ENCODE measurements around the gene RAVER2.
"Not testable (repeated sequence)": the region's sequence is repeated elsewhere in the genome, so short reads cannot be mapped to it uniquely, and the experiment has no call there.

RAVER2 gene

GRCh38 chr1:64755361-64755760 is 10.5 kb downstream of the RAVER2 start:
- DNase-seq (ENCODE audit: low spot score in 2 of 2): no peak
- Mint-ChIP-seq H3K4me1 (no peaks in the 10 kb centered on the region), H3K4me3 (no peak overlapping the region), H3K9me3 (no peaks in the 10 kb centered on the region), H3K27ac (ENCODE audit: low read depth) (no peak overlapping the region), H3K27me3 (no peaks in the 10 kb centered on the region), H3K36me3 (ENCODE audit: insufficient read depth) (no peaks in the 10 kb centered on the region)
- no peak for ATAC-seq (replicated peaks; ENCODE audit: extremely low read depth, poor library complexity, severe bottlenecking)

DNA sequence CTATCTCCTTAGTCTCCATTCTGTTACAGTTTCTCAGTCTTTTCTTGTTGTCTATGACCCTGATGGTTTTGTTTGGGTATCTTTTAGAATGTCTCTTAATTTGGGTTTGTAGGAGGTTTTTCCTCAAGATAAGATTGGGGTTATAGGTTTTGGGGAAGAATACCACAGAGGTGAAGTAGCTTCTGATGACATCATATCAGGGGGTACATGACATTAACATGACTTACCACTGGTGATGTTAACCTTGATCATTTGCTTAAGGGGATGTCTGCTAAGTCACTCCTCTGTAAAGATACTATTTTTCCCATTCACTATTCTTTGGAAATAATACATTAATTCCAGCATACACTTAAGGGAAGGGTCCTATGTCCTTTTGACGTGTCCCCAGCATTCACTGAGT is 11.9 kb downstream of the RAVER2 start:
- ATAC-seq (replicated peaks; ENCODE audit: extremely low read depth, poor library complexity, severe bottlenecking) (no peak), DNase-seq (ENCODE audit: low spot score in 2 of 2) (no peak)
- Mint-ChIP-seq H3K4me3 (no peak overlapping the region), H3K27ac (ENCODE audit: low read depth) (no peak overlapping the region), H3K36me3 (ENCODE audit: insufficient read depth) (no peaks in the 10 kb centered on the region), H3K27me3 (no peaks in the 10 kb centered on the region), H3K4me1 (no peaks in the 10 kb centered on the region), H3K9me3 (no peaks in the 10 kb centered on the region)

DNA sequence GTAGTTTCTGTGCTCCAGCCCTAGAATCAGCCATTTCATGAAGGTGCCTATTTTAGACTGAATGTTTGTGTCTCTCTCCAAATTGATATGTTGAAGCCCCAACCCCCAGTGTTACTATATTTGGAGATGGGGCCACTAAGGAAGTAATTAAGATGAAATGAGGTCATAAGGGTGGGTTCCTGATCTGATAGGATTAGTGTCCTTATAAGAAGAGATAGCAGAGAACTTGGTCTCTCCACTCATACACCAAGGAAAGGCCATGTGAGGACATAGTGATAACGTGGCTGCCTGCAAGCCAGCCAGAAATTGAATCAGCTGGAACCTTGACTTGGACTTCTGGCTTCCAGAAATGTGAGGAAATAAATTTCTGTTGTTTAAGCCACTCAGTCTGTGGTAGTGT is 12.3 kb downstream of the RAVER2 start:
- no peaks in the 10 kb centered on the region for H3K4me1 Mint-ChIP-seq
- no peak for DNase-seq (ENCODE audit: low spot score in 2 of 2)
- H3K36me3 Mint-ChIP-seq (ENCODE audit: insufficient read depth): no peaks in the 10 kb centered on the region
- ATAC-seq (replicated peaks; ENCODE audit: extremely low read depth, poor library complexity, severe bottlenecking): no peak
- H3K27me3 Mint-ChIP-seq: no peaks in the 10 kb centered on the region
- H3K9me3 Mint-ChIP-seq: no peaks in the 10 kb centered on the region
- H3K27ac Mint-ChIP-seq (ENCODE audit: low read depth): no peak overlapping the region
- H3K4me3 Mint-ChIP-seq: no peak overlapping the region

DNA sequence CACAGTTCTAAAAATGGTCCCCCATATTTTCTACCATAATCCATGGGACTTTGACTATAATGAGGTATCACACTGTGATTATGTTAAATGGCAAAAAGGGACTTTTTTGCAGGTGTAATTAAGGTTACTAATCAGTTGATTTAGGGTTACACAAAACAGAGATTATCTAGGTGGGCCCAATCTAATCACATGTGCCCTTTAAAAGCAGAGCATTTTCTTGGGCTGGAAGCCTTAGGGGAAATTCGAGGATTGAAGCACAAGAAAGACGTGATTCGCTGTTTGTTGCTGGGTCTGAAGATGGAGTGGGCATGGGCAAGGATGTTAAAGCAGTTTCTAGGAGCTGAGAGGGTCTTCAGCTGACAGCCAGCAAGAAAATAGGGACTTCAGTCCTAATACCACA is 13.4 kb downstream of the RAVER2 start:
- H3K9me3 Mint-ChIP-seq: no peaks in the 10 kb centered on the region
- no peaks in the 10 kb centered on the region for H3K4me1 Mint-ChIP-seq
- ATAC-seq (replicated peaks; ENCODE audit: extremely low read depth, poor library complexity, severe bottlenecking) (no peak), DNase-seq (ENCODE audit: low spot score in 2 of 2) (no peak)
- H3K27me3 Mint-ChIP-seq: no peaks in the 10 kb centered on the region
- no peaks in the 10 kb centered on the region for H3K36me3 Mint-ChIP-seq (ENCODE audit: insufficient read depth)
- H3K27ac Mint-ChIP-seq (ENCODE audit: low read depth): no peak overlapping the region
- H3K4me3 Mint-ChIP-seq: no peak overlapping the region

DNA sequence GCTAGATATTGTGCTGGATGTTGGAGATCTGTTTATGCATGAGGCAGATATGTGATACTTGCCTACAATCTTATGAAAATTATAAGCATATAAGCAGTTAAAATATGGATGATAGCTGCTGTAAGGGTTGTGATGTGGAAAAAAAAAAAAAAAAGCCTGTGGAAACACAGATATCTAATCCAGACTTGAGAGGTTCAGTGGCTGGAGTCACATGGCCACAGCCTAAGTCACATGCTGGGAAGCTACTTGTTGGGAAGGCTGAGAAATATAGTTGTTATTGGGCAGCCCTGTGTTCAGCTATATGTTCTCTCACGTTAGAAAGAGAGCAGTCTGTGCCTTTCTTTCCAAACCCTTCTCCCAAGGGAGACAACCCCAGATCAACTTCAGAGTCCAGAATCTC is 15.1 kb downstream of the RAVER2 start:
- Mint-ChIP-seq H3K27me3 (no peaks in the 10 kb centered on the region), H3K4me1 (no peaks in the 10 kb centered on the region), H3K9me3 (no peaks in the 10 kb centered on the region)

DNA sequence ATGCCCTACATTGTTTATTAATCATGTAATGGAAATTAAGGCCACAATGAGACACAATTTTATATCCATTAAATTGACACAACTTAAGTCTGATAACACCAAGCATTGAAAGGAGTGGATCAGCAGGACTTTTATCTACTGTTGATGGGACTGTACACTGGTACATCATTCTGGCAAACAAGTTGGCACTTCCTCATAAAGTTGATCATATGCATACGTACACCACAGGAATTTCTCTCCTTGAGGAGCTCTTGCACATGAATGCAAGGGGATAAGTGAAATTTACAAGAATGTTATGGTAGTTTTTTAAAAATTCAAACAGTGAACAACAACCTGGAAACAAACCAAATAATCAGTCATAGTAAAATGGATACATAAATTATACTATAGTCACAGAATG is 20.1 kb downstream of the RAVER2 start:
- ATAC-seq (replicated peaks; ENCODE audit: extremely low read depth, poor library complexity, severe bottlenecking) (no peak), DNase-seq (ENCODE audit: low spot score in 2 of 2) (no peak)
- Mint-ChIP-seq H3K36me3 (ENCODE audit: insufficient read depth) (no peaks in the 10 kb centered on the region), H3K27me3 (no peaks in the 10 kb centered on the region), H3K4me3 (no peak overlapping the region), H3K9me3 (no peaks in the 10 kb centered on the region), H3K27ac (ENCODE audit: low read depth) (no peak overlapping the region), H3K4me1 (peaks cover 7% of the 10 kb centered on the region)

More for the DNA sequence above, 15.1 kb downstream of the RAVER2 start:
- no peak overlapping the region for H3K4me3 Mint-ChIP-seq
- H3K36me3 Mint-ChIP-seq (ENCODE audit: insufficient read depth): no peaks in the 10 kb centered on the region
- ATAC-seq (replicated peaks; ENCODE audit: extremely low read depth, poor library complexity, severe bottlenecking) (no peak), DNase-seq (ENCODE audit: low spot score in 2 of 2) (no peak)
- H3K27ac Mint-ChIP-seq (ENCODE audit: low read depth): no peak overlapping the region

- Mint-ChIP-seq H3K9me3 (no peaks in the 10 kb centered on the region), H3K36me3 (ENCODE audit: insufficient read depth) (no peaks in the 10 kb centered on the region), H3K27me3 (no peaks in the 10 kb centered on the region), H3K4me1 (peaks cover 7% of the 10 kb centered on the region), H3K27ac (ENCODE audit: low read depth) (no peak overlapping the region), H3K4me3 (no peak overlapping the region)
- ATAC-seq (replicated peaks; ENCODE audit: extremely low read depth, poor library complexity, severe bottlenecking): no peak
- no peak for DNase-seq (ENCODE audit: low spot score in 2 of 2)
Measured at GRCh38 chr1:64765826-64766225, 21.0 kb downstream of the RAVER2 start.

DNA sequence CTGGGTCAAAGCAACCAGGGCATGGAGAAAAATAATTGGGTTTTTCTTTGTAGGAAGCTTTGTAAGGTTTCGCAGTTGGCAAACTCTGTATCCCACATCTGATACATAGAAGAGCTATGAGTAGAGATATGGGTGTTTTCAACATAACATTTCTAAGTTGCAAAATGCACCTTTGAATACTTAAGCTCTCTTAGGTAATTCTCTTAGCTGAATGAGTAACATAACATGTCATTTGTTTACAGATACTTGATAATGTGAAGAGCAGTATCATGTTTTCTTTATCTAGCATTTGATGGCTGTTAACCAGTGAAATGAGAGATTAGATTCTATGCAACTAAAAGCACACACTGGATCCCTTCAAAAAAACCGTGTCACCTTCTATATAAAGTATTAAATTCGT is 21.6 kb downstream of the RAVER2 start:
- no peak for ATAC-seq (replicated peaks; ENCODE audit: extremely low read depth, poor library complexity, severe bottlenecking)
- Mint-ChIP-seq H3K4me1 (peaks cover 7% of the 10 kb centered on the region), H3K27me3 (no peaks in the 10 kb centered on the region), H3K9me3 (no peaks in the 10 kb centered on the region), H3K4me3 (no peak overlapping the region), H3K27ac (ENCODE audit: low read depth) (no peak overlapping the region), H3K36me3 (ENCODE audit: insufficient read depth) (no peaks in the 10 kb centered on the region)
- no peak for DNase-seq (ENCODE audit: low spot score in 2 of 2)

DNA sequence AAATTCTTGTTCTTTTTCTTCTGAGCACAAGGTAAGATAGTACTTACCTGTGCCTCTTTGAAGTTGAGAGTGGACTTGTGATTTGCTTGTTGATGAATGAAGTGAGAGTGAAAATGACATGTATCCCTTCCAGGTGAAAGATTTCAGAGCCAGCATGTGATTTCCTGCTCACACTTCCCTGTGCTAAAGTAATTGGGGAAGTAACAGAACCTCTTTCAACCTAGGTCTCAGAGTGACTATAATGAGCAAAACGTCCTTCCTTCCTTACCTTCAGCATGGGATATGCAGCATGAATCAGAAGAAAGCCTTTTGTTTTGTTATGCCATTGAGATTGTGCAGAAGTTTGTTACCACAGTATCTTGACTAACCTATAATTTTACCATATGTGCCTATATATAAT is 24.6 kb downstream of the RAVER2 start:
- no peak for ATAC-seq (replicated peaks; ENCODE audit: extremely low read depth, poor library complexity, severe bottlenecking)

DNA sequence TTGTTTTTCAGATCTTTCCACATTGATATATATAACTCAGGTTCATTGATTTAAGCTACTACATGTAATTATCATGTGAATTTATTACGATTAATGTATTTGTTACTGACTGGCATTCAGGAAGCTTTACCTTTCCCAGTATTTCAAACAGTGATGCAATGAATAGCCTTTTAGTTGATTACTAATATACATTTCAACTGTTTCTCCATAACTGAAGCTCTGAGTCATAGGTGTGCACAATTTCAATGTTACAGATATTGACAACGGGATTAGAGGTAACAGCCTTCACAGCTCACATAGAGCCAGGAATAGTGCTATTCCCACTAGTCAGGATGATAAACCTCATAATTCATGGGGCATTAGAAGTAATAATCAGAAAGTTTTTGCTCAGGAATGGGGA is 25.1 kb downstream of the RAVER2 start:
- Mint-ChIP-seq H3K4me3 (no peak overlapping the region), H3K9me3 (no peaks in the 10 kb centered on the region), H3K27me3 (no peaks in the 10 kb centered on the region), H3K36me3 (ENCODE audit: insufficient read depth) (no peaks in the 10 kb centered on the region), H3K4me1 (peaks cover 7% of the 10 kb centered on the region), H3K27ac (ENCODE audit: low read depth) (no peak overlapping the region)
- ATAC-seq (replicated peaks; ENCODE audit: extremely low read depth, poor library complexity, severe bottlenecking) (no peak), DNase-seq (ENCODE audit: low spot score in 2 of 2) (no peak)

More for the DNA sequence above, 24.6 kb downstream of the RAVER2 start:
- peaks cover 7% of the 10 kb centered on the region for H3K4me1 Mint-ChIP-seq
- H3K27ac Mint-ChIP-seq (ENCODE audit: low read depth): no peak overlapping the region
- H3K36me3 Mint-ChIP-seq (ENCODE audit: insufficient read depth): no peaks in the 10 kb centered on the region
- H3K4me3 Mint-ChIP-seq: no peak overlapping the region
- DNase-seq (ENCODE audit: low spot score in 2 of 2): no peak
- H3K27me3 Mint-ChIP-seq: no peaks in the 10 kb centered on the region
- no peaks in the 10 kb centered on the region for H3K9me3 Mint-ChIP-seq

GRCh38 chr1:64773306-64773705 is 28.4 kb downstream of the RAVER2 start:
- ATAC-seq (replicated peaks; ENCODE audit: extremely low read depth, poor library complexity, severe bottlenecking); H3K9me3 Mint-ChIP-seq; H3K4me1 Mint-ChIP-seq; H3K36me3 Mint-ChIP-seq (ENCODE audit: insufficient read depth); DNase-seq (ENCODE audit: low spot score in 2 of 2); H3K27me3 Mint-ChIP-seq; H3K4me3 Mint-ChIP-seq; H3K27ac Mint-ChIP-seq (ENCODE audit: low read depth): not testable (repeated sequence)

GRCh38 chr1:64775113-64775512 is 30.2 kb downstream of the RAVER2 start:
- Mint-ChIP-seq H3K9me3 (no peaks in the 10 kb centered on the region), H3K27me3 (no peaks in the 10 kb centered on the region), H3K36me3 (ENCODE audit: insufficient read depth) (no peaks in the 10 kb centered on the region), H3K27ac (ENCODE audit: low read depth) (no peak overlapping the region), H3K4me3 (no peak overlapping the region), H3K4me1 (no peaks in the 10 kb centered on the region)
- no peak for ATAC-seq (replicated peaks; ENCODE audit: extremely low read depth, poor library complexity, severe bottlenecking)
- DNase-seq (ENCODE audit: low spot score in 2 of 2): no peak

DNA sequence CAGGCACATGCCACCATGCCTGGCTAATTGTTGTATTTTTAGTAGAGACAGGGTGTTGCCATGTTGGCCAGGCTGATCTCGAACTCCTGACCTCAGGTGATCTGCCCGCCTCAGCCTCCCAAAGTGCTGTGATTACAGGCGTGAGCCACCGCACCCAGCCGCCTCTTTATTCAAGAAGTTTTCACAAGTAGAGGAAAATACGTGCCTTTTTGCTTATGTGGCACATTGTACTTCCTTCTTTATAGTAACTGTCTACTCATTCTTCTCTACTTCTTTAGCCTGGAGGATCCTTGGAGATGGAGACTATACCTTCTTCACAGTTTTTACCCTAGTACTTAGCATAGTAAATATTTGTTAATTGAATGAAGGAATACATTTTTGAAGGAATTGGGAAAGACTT is 37.2 kb downstream of the RAVER2 start:
- H3K36me3 Mint-ChIP-seq (ENCODE audit: insufficient read depth); H3K9me3 Mint-ChIP-seq; H3K27ac Mint-ChIP-seq (ENCODE audit: low read depth); ATAC-seq (replicated peaks; ENCODE audit: extremely low read depth, poor library complexity, severe bottlenecking); H3K4me1 Mint-ChIP-seq; DNase-seq (ENCODE audit: low spot score in 2 of 2); H3K27me3 Mint-ChIP-seq; H3K4me3 Mint-ChIP-seq: not testable (repeated sequence)

DNA sequence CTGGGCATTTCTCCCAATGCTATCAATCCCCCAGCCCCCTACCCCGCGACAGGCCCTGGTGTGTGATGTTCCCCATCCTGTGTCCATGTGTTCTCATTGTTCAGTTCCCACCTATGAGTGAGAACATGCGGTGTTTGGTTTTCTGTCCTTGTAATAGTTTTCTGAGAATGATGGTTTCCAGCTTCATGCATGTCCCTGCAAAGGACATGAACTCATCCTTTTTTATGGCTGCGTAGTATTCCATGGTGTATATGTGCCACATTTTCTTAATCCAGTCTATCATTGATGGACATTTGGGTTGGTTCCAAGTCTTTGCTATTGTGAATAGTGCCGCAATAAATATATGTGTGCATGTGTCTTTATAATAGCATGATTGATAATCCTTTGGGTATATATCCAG is 38.0 kb downstream of the RAVER2 start:
- H3K27me3 Mint-ChIP-seq; H3K4me3 Mint-ChIP-seq; H3K27ac Mint-ChIP-seq (ENCODE audit: low read depth); H3K4me1 Mint-ChIP-seq; H3K9me3 Mint-ChIP-seq; DNase-seq (ENCODE audit: low spot score in 2 of 2); H3K36me3 Mint-ChIP-seq (ENCODE audit: insufficient read depth); ATAC-seq (replicated peaks; ENCODE audit: extremely low read depth, poor library complexity, severe bottlenecking): not testable (repeated sequence)

Data from central memory CD8-positive, alpha-beta T cell (primary cell).